HEK293 (cell line): ENCODE data around the gene FSTL5.

Experiments used
- CTCF ChIA-PET: fragments of 350-600 bp; formaldehyde crosslinking; extraction: SDS; loops from one replicate; lab custom pipeline; 2021; ENCODE audit warnings: antibody characterized with exemption; lab: Yijun Ruan, JAX
- POLR2A ChIA-PET: fragments of 300-600 bp; formaldehyde crosslinking; extraction: SDS; loops from one replicate; lab custom pipeline; 2020; ENCODE audit warnings: antibody characterized with exemption, inconsistent platforms; lab: Yijun Ruan, JAX
- H3K27ac ChIP-seq: fragments of 200-500 bp; sonication (Bioruptor generic); 2 replicates; pipeline ENCODE4 v1.5.1; 2014; ENCODE audit warnings: low read depth, low read length, control low read depth, inconsistent platforms; ENCODE audit errors: extremely low read depth
- H3K36me3 ChIP-seq, 2 experiments: fragments of 200-500 bp in 1 of 2; sonication (Bioruptor generic) in 1 of 2; 1 replicate in 1 of 2; 2 replicates in 1 of 2; pipeline ENCODE4 v1.5.1; 2014 to 2017; ENCODE audit warnings: inconsistent platforms in 2 of 2, low read length in 2 of 2; ENCODE audit not compliant: control insufficient read depth in 2 of 2, insufficient read depth in 1 of 2
- H3K4me1 ChIP-seq: fragments of 200-500 bp; sonication (Bioruptor generic); 2 replicates; pipeline ENCODE4 v1.5.1; 2014; ENCODE audit warnings: mild to moderate bottlenecking, low read length, inconsistent platforms; ENCODE audit not compliant: control insufficient read depth, insufficient read depth
- H3K4me3 ChIP-seq: 2 replicates; pipeline ENCODE4 v1.5.1; 2011; ENCODE audit warnings: low read depth, mild to moderate bottlenecking, control low read depth, low read length, moderate library complexity
- H3K9me3 ChIP-seq: fragments of 200-500 bp; sonication (Bioruptor generic); 2 replicates; pipeline ENCODE4 v1.5.1; 2014; ENCODE audit warnings: low read depth, low read length, inconsistent platforms; ENCODE audit not compliant: control insufficient read depth, insufficient read depth
- GFI1B ChIP-seq: fragments of 450-650 bp; formaldehyde crosslinking; IDR thresholded peaks from 2 replicates; pipeline ENCODE4 v1.5.1; 2016; ENCODE audit warnings: missing biosample characterization, missing genetic modification characterization
- GLI4 ChIP-seq: fragments of 450-650 bp; formaldehyde crosslinking; IDR thresholded peaks from 2 replicates; pipeline ENCODE4 v1.5.1; 2016; ENCODE audit warnings: missing biosample characterization, missing genetic modification characterization
- HOXA7 ChIP-seq: sonication (generic); formaldehyde crosslinking; IDR thresholded peaks from 2 replicates; pipeline ENCODE4 v1.8.1; 2022; ENCODE audit warnings: missing genetic modification reagents, borderline replicate concordance
- KLF1 ChIP-seq: fragments of 450-650 bp; formaldehyde crosslinking; IDR thresholded peaks from 2 replicates; pipeline ENCODE4 v1.5.1; 2016; ENCODE audit warnings: missing biosample characterization, missing genetic modification characterization
- RBAK ChIP-seq: fragments of 450-650 bp; formaldehyde crosslinking; IDR thresholded peaks from 2 replicates; pipeline ENCODE4 v1.5.1; 2016; ENCODE audit warnings: missing biosample characterization, missing genetic modification characterization
- SALL2 ChIP-seq: fragments of 450-650 bp; formaldehyde crosslinking; IDR thresholded peaks from 2 replicates; pipeline ENCODE4 v1.5.0; 2017; ENCODE audit warnings: missing biosample characterization, mild to moderate bottlenecking, missing genetic modification characterization, borderline replicate concordance
- SCRT1 ChIP-seq: fragments of 450-650 bp; formaldehyde crosslinking; IDR thresholded peaks from 2 replicates; pipeline ENCODE4 v1.5.1; 2016; ENCODE audit warnings: missing biosample characterization, missing genetic modification characterization, borderline replicate concordance
- ZFP3 ChIP-seq: fragments of 450-650 bp; formaldehyde crosslinking; IDR thresholded peaks from 2 replicates; pipeline ENCODE4 v1.5.1; 2016; ENCODE audit warnings: low read depth, missing biosample characterization, missing genetic modification characterization
- ZNF133 ChIP-seq: fragments of 450-650 bp; formaldehyde crosslinking; IDR thresholded peaks from 2 replicates; pipeline ENCODE4 v1.5.1; 2016; ENCODE audit warnings: missing biosample characterization, missing genetic modification characterization
- ZNF138 ChIP-seq: fragments of 450-650 bp; formaldehyde crosslinking; IDR thresholded peaks from 2 replicates; pipeline ENCODE4 v1.5.1; 2016; ENCODE audit warnings: missing biosample characterization, missing genetic modification characterization, borderline replicate concordance
- ZNF146 ChIP-seq: fragments of 450-650 bp; formaldehyde crosslinking; IDR thresholded peaks from 2 replicates; pipeline ENCODE4 v1.5.1; 2016; ENCODE audit warnings: missing biosample characterization, missing genetic modification characterization
- ZNF24 ChIP-seq: fragments of 450-650 bp; formaldehyde crosslinking; IDR thresholded peaks from 2 replicates; pipeline ENCODE4 v1.5.1; 2016; ENCODE audit warnings: missing biosample characterization, missing genetic modification characterization
- ZNF248 ChIP-seq: fragments of 450-650 bp; formaldehyde crosslinking; IDR thresholded peaks from 2 replicates; pipeline ENCODE4 v1.5.1; 2017; ENCODE audit warnings: missing biosample characterization, missing genetic modification characterization
- ZNF404 ChIP-seq: fragments of 450-650 bp; formaldehyde crosslinking; IDR thresholded peaks from 2 replicates; pipeline ENCODE4 v1.5.1; 2017; ENCODE audit warnings: missing biosample characterization, missing genetic modification characterization
- ZNF423 ChIP-seq: fragments of 450-650 bp; formaldehyde crosslinking; IDR thresholded peaks from 2 replicates; pipeline ENCODE4 v1.5.1; 2016; ENCODE audit warnings: missing biosample characterization, missing genetic modification characterization
- ZNF510 ChIP-seq: fragments of 450-650 bp; formaldehyde crosslinking; IDR thresholded peaks from 2 replicates; pipeline ENCODE4 v1.5.1; 2018; ENCODE audit warnings: mild to moderate bottlenecking, missing genetic modification characterization, missing biosample characterization; ENCODE audit not compliant: insufficient replicate concordance
- ZNF670 ChIP-seq: fragments of 450-650 bp; formaldehyde crosslinking; IDR thresholded peaks from 2 replicates; pipeline ENCODE4 v1.5.1; 2016; ENCODE audit warnings: missing biosample characterization, missing genetic modification characterization, low read depth
- ZNF76 ChIP-seq: fragments of 450-650 bp; formaldehyde crosslinking; IDR thresholded peaks from 2 replicates; pipeline ENCODE4; 2016; ENCODE audit warnings: low read depth, missing biosample characterization, missing genetic modification characterization, borderline replicate concordance
- ZNF768 ChIP-seq: fragments of 450-650 bp; formaldehyde crosslinking; IDR thresholded peaks from 2 replicates; pipeline ENCODE4 v1.5.1; 2018; ENCODE audit warnings: missing biosample characterization, mild to moderate bottlenecking, missing genetic modification characterization
- ZNF792 ChIP-seq: fragments of 450-650 bp; formaldehyde crosslinking; IDR thresholded peaks from 2 replicates; pipeline ENCODE4 v1.5.1; 2016; ENCODE audit warnings: missing biosample characterization, missing genetic modification characterization
- TF ChIP-seq, protein P1 (sequence below): fragments of 450-650 bp; formaldehyde crosslinking; IDR thresholded peaks from 2 replicates; pipeline ENCODE4 v1.5.1; 2016; ENCODE audit warnings: missing biosample characterization, missing genetic modification characterization
- TF ChIP-seq, protein P2 (sequence below): IDR thresholded peaks from 2 replicates; pipeline ENCODE4 v1.6.1; 2011; ENCODE audit warnings: mild to moderate bottlenecking, low read depth, low read length, borderline replicate concordance
- TF ChIP-seq, protein P3 (sequence below): fragments of 450-650 bp; formaldehyde crosslinking; IDR thresholded peaks from 2 replicates; pipeline ENCODE4 v1.5.1; 2016; ENCODE audit warnings: missing biosample characterization, missing genetic modification characterization

The FSTL5 gene

GRCh38 chr4:161991811-161992210 is 172.0 kb downstream of the FSTL5 start:
- CTCF ChIA-PET, result no interaction called here
- no peak for TF ChIP-seq ZNF248 (tag by site-specific recombination)
- TF ChIP-seq, all 188 proteins: peak for 0
- Histone ChIP-seq H3K4me1 (no peaks in the 10 kb centered on the region), H3K27ac (no peak overlapping the region), H3K9me3 (no peaks in the 10 kb centered on the region), H3K4me3 (no peak overlapping the region), H3K36me3 (no peaks in the 10 kb centered on the region)
- POLR2A ChIA-PET, result no interaction called here

DNA sequence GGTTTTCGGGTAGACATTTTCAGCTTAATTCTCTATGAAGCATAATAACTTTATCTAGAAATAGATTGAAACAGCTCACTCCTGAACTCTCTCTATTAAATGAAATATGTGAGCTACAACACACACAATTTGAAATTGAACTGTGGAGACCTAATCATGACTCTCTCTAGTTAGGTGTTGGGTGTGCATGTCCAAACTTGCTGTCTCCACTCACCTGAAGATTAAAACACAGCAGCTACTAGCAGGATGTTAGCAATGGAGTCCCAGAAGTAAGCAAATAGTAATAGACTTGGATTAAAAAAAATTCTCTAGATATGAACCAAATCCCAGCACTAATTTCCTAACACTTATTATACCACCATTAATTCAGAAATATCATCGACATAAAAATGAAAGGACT is 173.1 kb downstream of the FSTL5 start:
- ChIA-PET POLR2A (no interaction called here), CTCF (no interaction called here)
- Histone ChIP-seq H3K9me3 (no peaks in the 10 kb centered on the region), H3K27ac (no peak overlapping the region), H3K4me3 (no peak overlapping the region), H3K36me3 (no peaks in the 10 kb centered on the region), H3K4me1 (no peaks in the 10 kb centered on the region)
- TF ChIP-seq GFI1B (tag by site-specific recombination), result no peak

GRCh38 chr4:161988946-161989345 is 174.9 kb downstream of the FSTL5 start:
- no peaks in the 10 kb centered on the region for H3K4me1 ChIP-seq
- H3K4me3 ChIP-seq, result no peak overlapping the region
- H3K9me3 ChIP-seq, result no peaks in the 10 kb centered on the region
- ChIA-PET CTCF (no interaction called here), POLR2A (no interaction called here)
- no peak overlapping the region for H3K27ac ChIP-seq
- no peaks in the 10 kb centered on the region for H3K36me3 ChIP-seq
- TF ChIP-seq GLI4 (tag by site-specific recombination) (no peak), KLF1 (tag by site-specific recombination) (no peak), ZNF76 (no peak), ZNF133 (tag by site-specific recombination) (no peak), ZNF24 (tag by site-specific recombination) (no peak)
- TF ChIP-seq, protein P1, sequence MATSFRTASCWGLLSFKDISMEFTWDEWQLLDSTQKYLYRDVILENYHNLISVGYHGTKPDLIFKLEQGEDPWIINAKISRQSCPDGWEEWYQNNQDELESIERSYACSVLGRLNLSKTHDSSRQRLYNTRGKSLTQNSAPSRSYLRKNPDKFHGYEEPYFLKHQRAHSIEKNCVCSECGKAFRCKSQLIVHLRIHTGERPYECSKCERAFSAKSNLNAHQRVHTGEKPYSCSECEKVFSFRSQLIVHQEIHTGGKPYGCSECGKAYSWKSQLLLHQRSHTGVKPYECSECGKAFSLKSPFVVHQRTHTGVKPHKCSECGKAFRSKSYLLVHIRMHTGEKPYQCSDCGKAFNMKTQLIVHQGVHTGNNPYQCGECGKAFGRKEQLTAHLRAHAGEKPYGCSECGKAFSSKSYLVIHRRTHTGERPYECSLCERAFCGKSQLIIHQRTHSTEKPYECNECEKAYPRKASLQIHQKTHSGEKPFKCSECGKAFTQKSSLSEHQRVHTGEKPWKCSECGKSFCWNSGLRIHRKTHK (tag by site-specific recombination), result no peak

DNA sequence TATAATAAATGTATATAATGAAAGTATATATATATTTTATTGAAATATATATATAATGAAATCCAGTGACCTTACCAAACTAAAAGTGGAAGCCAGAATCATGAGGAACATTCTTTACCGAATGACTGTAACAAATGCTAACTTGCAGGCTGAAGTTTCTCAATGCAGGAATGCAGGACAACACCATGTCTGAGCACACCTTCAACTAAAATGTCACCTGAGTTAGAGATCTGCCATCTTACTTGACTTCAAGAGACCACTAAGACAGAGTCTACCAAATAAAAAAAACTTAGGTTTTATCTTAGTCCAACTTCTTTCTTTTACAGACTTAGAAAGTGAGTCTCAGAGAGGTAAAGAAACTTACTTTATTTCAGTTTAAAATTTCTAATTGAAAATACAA is 176.2 kb downstream of the FSTL5 start:
- CTCF ChIA-PET, result no interaction called here
- no peaks in the 10 kb centered on the region for H3K36me3 ChIP-seq
- no peak overlapping the region for H3K27ac ChIP-seq
- no peak overlapping the region for H3K4me3 ChIP-seq
- POLR2A ChIA-PET, result no interaction called here
- no peaks in the 10 kb centered on the region for H3K4me1 ChIP-seq
- no peaks in the 10 kb centered on the region for H3K9me3 ChIP-seq
- no peak for TF ChIP-seq RBAK (tag by site-specific recombination)
- no peak for TF ChIP-seq ZNF146 (tag by site-specific recombination)
- TF ChIP-seq, protein P2, sequence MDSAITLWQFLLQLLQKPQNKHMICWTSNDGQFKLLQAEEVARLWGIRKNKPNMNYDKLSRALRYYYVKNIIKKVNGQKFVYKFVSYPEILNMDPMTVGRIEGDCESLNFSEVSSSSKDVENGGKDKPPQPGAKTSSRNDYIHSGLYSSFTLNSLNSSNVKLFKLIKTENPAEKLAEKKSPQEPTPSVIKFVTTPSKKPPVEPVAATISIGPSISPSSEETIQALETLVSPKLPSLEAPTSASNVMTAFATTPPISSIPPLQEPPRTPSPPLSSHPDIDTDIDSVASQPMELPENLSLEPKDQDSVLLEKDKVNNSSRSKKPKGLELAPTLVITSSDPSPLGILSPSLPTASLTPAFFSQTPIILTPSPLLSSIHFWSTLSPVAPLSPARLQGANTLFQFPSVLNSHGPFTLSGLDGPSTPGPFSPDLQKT, result no peak
- no peak for TF ChIP-seq ZNF670
- TF ChIP-seq ZNF792 (tag by site-specific recombination), result no peak
- no peak for TF ChIP-seq HOXA7 (CRISPR knock-in tag)
- TF ChIP-seq, all 188 proteins: peak for 0

DNA sequence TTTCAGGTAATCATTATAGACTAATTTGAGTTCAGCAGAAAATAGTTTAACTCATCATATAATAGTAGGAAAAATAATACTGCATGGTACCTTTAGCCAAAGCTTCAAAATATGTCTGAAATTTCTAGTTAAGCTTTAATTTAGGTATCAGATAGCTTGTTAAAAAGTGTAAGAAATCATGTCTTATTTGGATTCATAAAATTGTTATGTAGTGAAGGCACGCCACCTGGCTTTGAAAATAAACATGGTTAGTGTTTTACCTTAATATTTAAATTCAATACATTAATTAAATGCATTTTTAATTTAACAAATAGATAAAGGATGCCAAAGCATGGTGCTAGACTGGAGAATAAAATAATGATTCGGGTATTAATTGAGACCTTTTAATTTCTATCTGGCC is 211.4 kb downstream of the FSTL5 start:
- Histone ChIP-seq H3K27ac (no peak overlapping the region), H3K4me1 (no peaks in the 10 kb centered on the region), H3K36me3 (no peaks in the 10 kb centered on the region), H3K4me3 (no peak overlapping the region), H3K9me3 (no peaks in the 10 kb centered on the region)
- ChIA-PET CTCF (interaction anchor here (0.6 kb wide), 1 partner anchor 352 kb away, joined by 3 read pairs; no protein-coding TSS in a partner anchor), POLR2A (no interaction called here)
- TF ChIP-seq ZNF248 (tag by site-specific recombination), result no peak
- no peak for TF ChIP-seq ZNF768 (tag by site-specific recombination)
- no peak for TF ChIP-seq ZNF138 (tag by site-specific recombination)
- TF ChIP-seq, protein P3, sequence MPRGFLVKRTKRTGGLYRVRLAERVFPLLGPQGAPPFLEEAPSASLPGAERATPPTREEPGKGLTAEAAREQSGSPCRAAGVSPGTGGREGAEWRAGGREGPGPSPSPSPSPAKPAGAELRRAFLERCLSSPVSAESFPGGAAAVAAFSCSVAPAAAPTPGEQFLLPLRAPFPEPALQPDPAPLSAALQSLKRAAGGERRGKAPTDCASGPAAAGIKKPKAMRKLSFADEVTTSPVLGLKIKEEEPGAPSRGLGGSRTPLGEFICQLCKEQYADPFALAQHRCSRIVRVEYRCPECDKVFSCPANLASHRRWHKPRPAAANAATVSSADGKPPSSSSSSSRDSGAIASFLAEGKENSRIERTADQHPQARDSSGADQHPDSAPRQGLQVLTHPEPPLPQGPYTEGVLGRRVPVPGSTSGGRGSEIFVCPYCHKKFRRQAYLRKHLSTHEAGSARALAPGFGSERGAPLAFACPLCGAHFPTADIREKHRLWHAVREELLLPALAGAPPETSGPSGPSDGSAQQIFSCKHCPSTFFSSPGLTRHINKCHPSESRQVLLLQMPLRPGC (tag by site-specific recombination), result no peak
- TF ChIP-seq ZNF423, result no peak
- no peak for TF ChIP-seq ZFP3 (tag by site-specific recombination)
- TF ChIP-seq ZNF404, result no peak
- TF ChIP-seq SCRT1 (tag by site-specific recombination), result no peak
- TF ChIP-seq SALL2, result no peak
- TF ChIP-seq ZNF510 (tag by site-specific recombination), result no peak
